Hindlimb muscle (tissue), 1 donor: ENCODE data around the gene CAMTA1. TPM values are rescaled to one million over a fixed set of nuclear protein-coding genes. Genes with fewer than 3 reads are reported as not detected.

ENCODE experiments used
- DNase-seq: peaks from one replicate; pipeline ENCODE4 v3.0.0-alpha.2; 2013
- polyA plus RNA-seq: library from polyadenylated mRNA; unstranded; fragments of 120-200 nt; gene quantifications from one replicate; pipeline ENCODE4 v1.2.1, GENCODE V29; 2013; ENCODE audit not compliant: insufficient read length

Gene CAMTA1
- polyA plus RNA-seq, 1 donor, result 39.5 TPM

GRCh38 chr1:6873298-6874015 is 88.2 kb downstream of the CAMTA1 start:
- DNase-seq, result no peak

GRCh38 chr1:6874298-6874697 is 89.0 kb downstream of the CAMTA1 start:
- DNase-seq, result no peak

DNA sequence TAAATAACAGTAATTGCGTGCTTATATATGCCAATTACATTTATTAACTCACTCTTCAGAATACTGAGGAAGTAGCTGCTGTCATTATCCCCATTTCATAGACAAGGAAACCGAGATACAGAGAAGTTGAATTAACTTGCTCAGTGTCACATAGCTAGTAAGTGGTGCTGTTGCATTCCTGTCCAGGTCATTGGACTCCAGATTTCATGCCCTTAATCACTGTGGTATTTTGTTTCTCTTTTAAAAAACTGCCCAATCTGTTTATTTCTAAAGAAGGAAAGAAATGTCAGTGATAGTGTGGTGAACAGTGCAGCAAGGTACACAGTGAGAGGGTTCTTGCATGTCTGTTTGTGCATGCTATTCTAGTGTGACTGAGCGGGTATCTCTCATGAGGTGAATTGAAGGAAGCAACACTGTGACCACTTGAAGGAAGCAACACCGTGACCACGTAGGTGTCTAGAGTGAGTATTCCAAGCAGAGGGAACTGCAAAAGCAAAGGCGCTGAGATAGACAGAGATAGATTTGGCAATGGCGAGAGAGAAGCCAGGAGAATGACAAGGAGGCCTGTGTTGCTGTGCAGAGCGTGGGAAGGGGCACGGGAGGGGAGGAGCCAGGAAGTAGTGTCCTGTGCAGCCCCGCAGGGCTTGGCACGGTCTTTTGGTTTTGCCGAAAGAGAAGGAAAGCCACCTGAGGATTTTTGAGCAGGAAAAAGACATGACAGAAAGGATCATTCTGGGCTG is 95.9 kb downstream of the CAMTA1 start:
- DNase-seq, result no peak

GRCh38 chr1:6882414-6882813 is 97.2 kb downstream of the CAMTA1 start:
- DNase-seq, result no peak

- DNase-seq, result no peak
Measured at GRCh38 chr1:6884652-6885153, 99.4 kb downstream of the CAMTA1 start.

DNA sequence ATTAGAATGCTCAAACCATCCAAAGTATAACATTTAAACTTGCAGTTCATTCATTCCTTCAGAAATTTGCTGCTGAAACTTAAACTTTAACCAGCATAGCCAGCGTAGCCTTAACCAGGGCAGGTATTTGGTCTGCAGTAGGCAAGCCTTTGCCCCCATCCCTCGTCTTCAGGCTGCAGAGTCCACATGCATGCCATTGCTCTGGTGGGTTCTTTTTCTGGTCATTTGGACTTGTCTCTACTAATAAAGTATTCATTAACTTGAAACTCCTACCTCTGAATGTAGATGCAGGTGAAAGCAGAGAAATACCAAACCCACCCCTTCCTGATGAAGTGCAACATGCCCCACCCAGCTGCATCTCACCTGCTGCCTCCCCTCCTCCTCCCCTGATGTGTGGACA is 100.2 kb downstream of the CAMTA1 start:
- DNase-seq, result no peak

DNA sequence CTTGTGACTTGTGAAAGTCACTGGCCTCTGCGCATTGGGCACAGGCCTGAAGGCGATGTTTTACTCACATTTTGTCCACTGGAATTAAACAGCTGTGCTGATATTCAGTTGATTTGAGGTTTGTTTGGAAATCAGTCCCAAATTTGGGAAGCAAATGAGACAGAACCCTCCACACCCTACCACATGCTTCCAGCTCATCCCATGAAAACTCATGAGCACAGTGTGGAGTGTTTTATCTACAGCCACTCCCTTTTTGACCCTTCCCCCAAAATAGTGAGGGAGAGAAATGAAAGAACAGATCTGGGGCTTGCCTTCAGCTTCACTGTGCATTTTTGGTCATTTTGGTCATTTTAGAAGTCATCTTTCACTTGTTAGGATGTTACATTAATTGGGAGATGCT is 101.3 kb downstream of the CAMTA1 start:
- no peak for DNase-seq

GRCh38 chr1:6888268-6888667 is 103.0 kb downstream of the CAMTA1 start:
- no peak for DNase-seq

DNA sequence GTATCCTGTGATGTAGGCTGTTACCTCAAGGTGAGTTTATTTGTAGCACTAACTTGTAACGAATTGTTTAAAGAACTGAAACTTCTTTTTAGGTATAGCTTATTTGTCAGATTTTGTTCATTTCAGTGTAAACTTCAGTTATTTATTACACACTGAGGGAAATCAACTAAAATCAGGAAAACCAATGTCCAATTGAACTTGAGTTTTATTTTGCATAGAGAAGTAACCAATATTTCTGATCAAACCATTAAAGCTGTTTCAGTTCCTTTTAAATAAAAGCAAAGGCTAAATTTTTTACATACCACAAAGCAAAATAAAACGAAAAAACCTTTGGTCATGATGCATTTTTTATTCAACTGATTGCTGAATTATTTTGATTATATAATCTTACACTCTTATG is 103.6 kb downstream of the CAMTA1 start:
- DNase-seq, result no peak

DNA sequence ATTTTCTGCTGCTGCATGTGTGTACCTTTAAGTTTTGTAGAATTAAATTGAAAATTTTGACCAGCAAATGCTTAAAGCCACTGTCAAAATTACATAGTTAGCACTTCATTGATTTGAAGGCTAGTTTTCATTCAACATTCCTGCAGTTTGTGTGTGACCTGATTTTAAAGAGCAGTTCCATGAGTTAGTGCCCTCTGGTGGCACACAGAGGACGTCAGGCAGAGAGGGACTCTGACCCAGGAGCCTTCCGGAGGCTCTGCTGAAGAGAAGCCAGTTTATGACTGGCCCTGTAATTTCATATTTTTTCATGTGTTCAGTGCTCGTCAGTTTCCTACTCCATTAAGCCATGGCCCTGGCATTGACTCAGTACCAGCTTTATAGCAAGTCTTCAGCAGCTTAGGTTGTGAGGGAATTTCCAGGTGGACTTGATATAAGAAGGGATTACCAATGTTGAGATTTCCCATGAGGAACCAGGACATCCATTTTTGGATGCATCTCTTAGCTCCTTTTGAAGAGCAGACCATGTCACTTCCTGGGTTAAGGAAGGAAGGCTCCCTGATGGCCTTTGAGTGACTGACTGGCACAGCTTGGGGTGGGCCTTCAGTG is 104.7 kb downstream of the CAMTA1 start:
- peak; percentile 25 for DNase-seq

DNA sequence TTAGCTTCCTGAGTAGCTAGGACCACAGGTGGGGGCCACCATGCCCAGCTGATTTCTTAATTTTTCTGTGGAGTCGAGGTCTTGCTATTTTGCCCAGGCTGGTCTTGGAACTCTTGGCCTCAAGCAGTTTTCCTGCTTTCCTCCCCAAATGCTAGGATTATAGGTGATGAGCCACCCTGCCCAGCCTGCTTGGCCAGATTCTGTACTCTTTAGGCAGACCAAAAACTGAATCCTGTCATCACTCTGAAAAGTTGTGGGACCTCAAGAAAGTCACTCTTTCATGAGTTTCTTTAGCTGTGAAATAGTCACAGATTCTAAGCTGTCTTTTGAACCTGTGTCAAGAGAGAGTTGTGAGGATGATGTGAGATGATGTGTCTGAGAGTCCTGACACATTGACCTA is 105.4 kb downstream of the CAMTA1 start:
- no peak for DNase-seq

- DNase-seq, result no peak
Measured at GRCh38 chr1:6891781-6892579, 106.7 kb downstream of the CAMTA1 start.

DNA sequence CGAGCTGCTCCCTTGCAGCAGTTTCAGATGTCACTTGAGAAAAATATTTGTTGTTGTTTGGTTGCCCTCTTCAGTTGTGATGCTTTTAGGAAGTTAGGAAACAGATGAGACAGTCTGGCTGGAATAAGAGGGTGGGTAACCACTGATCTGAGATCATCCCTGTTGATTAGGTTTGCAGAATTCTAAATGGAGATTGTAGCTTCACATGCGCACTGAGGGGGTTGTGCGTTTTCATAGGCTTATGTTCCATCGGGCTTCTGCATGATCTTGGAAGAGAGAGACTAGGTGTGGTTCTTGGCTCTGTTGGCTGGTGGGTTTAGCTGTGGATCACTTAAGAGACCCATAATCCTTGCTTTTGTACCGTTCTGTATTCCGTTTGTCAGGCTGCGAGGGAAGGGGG is 108.1 kb downstream of the CAMTA1 start:
- DNase-seq, result no peak

- no peak for DNase-seq
Measured at GRCh38 chr1:6897138-6897537, 111.9 kb downstream of the CAMTA1 start.

DNA sequence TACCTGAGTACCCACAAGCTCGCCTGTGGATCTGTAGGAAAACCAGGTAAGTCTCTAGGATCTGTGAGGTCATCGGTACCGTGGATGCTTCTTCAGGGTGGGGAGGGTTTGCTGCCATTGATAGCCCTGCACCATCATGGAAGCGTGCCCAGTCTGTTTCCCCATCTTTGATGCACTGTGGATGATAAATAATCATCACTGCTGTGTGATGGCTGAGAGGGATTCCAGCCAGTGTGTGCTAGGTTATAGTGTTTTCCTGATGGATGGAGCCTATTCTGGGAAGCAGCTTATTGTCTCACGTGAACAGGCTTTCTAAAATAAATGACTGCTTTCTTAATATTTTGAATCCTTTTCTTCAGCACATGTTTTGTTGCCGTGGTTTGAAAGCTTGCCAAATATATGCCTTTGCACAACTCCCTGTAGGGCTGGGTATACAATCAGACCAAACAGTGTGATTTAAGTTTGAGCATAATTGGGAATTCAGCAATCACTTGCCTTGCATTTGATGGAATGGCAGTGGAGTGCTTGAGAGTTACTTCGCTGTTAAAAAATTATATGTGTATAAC is 113.8 kb downstream of the CAMTA1 start:
- no peak for DNase-seq

DNA sequence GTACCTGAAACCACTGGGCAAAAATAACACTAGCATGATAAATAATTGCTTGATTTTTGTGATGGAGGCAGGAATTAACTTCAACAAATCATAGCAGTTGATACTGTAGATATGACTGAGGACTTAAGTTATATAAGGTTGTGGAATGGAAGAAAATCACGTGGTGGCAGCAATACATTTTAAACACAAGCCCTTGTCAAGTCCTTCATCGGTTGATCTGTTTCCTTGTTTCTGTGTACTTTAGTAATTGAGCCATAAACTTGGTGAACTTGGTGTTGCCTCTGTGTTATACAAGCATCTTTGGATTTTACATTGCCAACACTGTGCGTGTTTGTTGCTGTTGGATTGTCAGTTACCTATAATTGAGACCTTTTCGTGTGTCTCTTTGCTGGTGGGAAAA is 114.4 kb downstream of the CAMTA1 start:
- no peak for DNase-seq

DNA sequence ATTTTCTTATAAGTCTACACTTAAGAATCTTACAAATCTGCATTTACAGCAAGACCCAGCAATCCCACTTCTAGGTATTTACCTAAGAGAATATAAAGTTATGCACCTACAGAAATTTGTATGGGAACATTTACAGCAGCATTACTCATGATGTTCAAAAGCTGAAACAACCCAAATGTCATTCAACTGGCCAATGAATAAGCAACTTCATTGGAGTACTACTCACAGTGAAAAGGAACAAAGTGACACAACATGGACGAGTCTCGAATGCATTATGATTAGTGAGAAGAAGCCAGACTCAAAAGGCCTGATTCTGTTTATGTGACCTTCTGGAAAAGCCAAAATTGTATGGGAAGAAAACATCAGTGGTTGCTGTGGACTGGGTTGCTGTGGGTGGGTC is 116.9 kb downstream of the CAMTA1 start:
- no peak for DNase-seq

- DNase-seq, result no peak
Measured at GRCh38 chr1:6904476-6905170, 119.4 kb downstream of the CAMTA1 start.

DNA sequence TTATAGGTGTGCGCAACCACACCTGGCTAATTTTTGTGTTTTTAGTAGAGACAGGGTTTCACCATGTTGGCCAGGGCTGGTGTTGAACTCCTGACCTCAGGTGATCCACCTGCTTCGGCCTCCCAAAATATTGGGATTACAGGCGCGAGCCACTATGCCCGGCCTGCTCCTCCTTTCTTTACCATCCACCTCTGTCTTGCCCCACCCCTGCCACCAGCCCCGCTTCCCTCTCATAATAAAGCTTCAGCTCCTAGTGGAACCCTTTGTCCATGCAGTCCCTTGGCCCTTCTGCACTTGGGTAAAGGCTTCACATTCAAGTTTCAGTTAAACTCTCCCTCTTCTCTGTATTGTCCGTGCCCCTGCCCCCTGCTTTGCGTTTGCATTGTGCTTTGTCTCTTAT is 120.1 kb downstream of the CAMTA1 start:
- no peak for DNase-seq

GRCh38 chr1:6905790-6906189 is 120.5 kb downstream of the CAMTA1 start:
- no peak for DNase-seq

DNA sequence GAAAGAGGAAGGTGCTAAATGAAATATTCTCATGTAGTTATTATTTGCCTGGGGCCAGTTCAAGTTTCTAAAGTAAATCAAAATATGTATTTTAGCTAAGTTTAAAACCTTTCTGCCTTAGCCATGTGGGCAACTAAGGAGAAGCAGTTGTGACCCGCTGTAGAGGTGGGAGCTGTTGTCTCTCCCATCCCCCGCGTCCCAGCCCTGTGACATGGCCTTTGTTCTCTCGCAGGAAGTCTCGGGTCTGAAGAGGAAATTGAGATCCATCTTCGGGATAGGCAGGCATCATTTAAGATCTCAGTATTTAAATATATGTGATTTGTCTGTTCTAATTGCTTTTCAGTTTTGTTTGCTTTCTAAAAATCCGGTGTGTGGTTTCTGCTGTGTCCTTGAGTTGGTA is 121.5 kb downstream of the CAMTA1 start:
- DNase-seq, result no peak

- no peak for DNase-seq
Measured at GRCh38 chr1:6907201-6907600, 121.9 kb downstream of the CAMTA1 start.
